GM18508 (cell line): ENCODE measurements around the gene DPYSL4.

ENCODE experiments used
- ATAC-seq: cut with Tn5 transposase; IDR thresholded peaks from one replicate; pipeline ENCODE4 v1.9.1; 2021; ENCODE audit warnings: moderate number of reproducible peaks; ENCODE audit not compliant: insufficient read depth, unreplicated experiment

DPYSL4 gene

DNA sequence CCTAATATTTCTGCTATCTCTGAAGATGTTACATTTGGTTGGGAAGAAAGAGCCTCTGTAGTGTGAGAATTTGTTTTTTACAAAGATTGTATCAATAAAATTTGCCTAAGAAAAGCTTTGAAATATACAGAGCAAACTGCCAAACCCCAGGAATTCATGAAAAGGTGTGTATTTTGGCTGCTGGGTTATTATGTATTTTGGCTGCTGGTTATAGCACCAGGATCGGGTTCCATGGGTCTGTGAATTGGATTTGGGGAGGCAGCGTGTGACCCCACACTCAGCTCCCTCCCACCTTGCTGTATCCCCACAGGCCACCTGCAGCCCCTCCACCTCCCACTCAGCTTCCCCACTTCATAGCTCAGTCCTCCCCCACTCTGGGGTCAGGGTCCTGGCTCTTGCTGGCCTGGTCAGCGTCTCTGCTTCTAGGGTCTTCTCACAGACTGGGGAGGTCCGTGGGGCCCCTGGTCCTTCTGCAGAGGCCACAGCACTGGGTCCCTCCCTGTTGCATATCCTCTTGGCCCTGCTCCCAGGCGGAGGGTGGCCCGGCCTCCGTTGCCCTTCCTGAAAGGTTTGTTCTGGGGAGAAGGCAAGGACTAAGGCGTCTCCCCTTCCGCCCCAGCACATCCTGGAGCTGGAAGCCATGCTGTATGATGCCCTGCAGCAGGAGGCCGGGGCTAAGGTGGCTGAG, 24.0 kb upstream of the DPYSL4 start:
- ATAC-seq: no peak

DNA sequence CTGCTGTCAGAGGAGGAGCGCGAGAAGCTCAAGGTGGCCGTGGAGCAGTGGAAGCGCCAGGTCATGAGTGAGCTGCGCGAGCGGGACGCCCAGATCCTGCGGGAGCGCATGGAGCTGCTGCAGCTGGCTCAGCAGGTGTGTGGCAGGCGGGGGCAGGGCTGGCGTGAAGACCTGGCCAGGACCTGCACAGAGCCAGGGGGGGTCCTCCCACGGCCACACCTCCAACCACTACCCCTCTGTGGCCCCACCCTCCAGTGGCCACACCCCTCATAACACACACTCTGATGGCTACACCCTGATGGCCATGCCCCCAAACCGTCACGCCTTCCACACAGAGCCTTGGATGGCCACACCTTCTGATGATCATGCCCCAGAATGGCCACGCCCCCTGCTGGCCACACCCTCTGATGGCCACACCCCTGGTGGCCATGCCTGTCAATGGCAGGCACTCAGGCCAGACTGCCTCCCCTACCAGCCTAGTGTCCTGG, 23.4 kb upstream of the DPYSL4 start:
- no peak for ATAC-seq

DNA sequence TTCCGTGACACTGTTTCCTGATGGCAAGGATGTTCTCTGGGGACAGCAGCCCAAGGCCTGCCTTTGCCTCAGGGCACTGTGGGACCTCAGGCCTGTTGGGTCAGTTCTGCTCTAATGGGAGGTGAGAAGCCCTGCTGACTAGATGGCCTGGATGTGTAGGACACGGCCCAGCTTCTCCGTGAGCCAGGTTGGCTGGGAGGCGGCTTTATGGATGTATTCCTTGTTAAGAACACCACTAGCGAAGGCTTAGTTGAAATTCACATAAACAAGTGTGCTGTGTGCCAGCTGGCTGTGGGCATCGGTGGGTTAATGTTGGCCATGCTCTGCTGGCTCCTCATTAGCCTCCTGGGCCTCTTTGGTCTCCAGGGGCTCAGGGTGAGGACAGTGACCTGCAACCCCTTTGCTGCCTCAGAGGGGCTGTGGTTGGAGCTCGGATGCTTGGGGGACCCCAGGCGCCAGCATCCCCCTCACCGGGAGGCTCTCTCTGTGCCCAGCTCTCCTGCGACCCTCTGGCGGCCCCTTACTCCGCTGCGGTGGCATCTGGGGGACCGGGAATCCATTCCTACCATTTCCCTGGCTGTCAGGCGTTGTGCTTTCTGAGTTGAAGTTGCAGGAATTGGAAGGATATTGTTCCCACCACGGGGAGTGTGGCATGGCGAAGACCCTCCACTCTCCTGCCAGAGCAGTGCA, 22.8 kb upstream of the DPYSL4 start:
- ATAC-seq: no peak

DNA sequence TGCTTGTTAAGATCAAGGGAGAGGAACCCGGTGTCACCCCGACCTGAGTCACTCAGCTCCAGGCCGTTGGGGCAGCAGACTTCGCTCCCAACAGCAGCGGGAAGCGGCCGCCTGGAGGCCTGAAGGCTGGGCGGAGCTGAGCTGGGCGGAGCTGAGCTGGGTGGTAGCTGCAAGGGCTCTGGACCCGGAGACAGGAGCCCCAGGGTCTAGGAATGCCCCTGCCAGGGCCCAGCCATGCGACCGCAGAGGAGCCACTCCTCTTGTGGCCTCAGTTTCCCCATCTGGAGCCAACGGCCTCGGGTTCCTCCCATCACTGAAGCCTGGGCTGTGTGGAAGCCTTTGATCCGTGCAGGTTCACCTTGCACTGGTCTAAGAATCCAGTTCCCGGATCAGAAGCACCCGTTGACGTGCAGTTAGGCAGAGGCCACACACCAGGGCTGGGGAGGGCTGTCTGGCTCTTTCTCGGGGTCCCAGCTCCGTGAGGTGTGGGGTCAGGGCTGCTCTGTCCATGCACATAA, 21.9 kb upstream of the DPYSL4 start:
- no peak for ATAC-seq

DNA sequence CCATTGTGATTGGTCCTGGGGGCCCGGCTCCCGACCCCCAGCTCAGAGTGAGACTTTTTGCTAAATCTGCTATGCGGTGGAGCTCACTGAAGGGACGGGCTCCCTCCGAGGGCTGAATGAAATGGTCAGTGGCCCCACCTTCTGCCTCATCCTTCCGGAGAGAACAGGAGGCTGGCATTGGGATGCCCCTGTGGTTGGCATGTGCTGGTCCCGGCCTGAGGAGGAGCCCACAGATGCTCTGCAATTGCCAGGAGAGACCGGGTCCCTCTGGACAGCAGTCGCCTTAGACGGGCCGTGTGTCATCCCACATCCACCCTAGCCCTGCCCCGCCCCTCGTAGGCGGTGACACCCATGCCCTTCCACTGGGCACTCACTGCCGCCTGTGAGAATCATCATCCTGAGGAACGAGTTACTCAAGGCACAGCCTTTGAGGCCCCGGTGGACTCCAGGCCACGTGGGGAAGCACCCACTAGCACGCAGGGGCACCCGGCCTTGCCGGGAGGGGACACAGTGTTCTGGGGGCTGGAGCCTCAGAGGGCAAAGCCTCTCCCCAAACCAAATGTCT, 21.2 kb upstream of the DPYSL4 start:
- no peak for ATAC-seq

DNA sequence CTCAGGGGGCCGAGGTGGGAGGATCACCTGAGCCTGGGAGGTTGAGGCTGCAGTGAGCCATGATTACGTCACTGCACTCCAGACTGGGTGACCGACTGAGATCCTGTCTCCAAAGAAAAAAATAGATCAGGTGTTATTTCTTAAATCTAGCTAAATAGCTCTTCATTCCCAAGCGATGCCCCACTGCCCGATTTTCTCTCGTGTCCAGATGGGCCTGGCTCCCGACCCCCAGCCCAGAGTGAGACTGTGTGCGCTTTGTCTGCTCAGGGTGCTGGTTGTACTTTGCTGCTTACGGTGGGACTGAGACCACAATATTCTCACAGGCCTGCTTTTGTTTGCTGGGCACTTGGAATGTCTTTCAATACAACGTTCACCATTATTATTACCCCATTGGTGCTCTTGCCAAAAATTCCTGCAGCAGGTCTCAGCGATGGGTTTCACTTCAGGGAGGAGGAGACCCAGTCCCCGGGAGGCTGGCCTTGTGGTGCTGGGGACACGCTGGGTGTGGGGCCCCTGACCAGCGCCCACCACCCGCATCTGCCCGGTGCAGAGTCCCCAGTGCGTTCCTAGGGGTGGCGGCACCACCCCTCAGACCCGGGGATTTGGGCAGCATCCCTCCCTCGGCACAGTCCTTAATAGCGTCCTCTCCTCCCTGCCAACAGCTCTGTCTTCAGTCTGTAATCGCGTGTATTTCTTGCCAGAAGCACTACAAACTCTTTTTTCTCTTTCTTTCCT, 20.4 kb upstream of the DPYSL4 start:
- ATAC-seq: no peak

DNA sequence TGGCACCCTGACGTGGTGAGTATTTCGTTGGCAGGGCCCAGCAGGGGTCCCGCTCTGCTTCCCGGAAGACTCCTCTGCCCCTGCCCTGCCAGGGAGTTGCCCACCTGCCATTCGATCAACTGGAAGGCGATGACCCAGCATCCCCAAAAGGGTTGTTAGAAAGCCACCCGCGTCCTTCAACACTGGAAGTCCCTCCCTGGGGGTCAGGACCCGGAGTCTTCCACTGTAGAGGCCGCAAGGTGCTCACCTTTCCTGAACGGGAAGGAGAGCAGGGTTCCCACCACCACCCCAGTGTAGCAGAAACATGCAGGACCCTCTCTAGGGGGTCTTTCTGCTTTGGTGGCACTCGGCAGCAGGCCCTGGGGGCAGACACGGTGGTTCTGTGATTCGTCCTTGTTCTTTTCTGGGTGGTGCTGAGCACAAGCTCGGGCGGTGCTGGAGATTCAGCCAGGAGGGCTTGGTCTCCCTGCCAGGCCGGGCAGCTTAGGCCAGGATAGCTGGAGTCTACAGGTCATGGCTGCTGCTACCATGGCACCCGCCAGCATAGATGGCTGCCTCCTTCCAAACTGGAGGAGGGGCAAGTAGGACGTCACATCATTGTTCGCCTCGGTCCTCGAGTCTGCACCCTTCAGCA, 19.6 kb upstream of the DPYSL4 start:
- ATAC-seq: no peak

DNA sequence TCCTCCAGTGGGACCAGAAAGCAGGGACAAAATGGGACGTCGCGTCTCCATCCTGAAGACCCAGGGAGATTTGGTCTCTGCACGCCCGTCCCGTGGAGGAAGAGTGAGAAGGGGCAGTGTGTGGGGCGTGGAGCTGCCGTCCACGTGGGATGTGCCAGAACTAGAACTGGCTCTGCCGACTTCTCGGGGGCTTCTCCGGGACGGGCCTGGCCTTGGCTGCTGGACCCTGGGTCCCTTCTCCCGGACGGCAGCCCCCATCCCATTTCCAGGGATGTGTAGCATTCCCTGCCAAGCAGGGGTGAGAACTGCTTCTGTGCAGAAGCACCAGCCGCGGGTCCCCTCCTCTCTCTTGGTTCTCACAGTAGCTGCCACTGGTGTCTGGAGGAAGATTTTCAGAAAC, 18.8 kb upstream of the DPYSL4 start:
- ATAC-seq: no peak

DNA sequence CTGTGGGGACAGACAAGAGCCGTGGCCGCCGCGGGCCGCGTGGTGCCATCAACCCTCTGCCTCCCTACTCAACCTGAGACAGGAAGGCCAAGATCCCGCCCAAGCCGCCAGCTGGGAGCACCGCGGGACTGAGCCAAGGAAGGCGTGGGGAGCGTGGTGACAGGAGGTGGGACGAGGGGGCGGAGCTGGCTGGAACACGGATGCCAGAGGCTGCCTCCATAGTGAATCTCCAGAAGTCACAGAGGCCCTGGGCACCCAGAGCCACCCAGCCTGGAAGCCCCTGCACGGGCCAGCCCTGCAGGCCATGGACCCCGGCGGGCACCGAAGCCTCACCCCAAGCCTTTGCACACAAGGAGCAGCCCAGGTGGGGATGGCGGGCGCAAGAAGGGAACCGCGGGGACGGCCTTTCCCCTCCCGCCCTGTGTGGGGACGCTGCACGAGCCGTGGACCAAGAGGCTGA, 18.1 kb upstream of the DPYSL4 start:
- no peak for ATAC-seq

DNA sequence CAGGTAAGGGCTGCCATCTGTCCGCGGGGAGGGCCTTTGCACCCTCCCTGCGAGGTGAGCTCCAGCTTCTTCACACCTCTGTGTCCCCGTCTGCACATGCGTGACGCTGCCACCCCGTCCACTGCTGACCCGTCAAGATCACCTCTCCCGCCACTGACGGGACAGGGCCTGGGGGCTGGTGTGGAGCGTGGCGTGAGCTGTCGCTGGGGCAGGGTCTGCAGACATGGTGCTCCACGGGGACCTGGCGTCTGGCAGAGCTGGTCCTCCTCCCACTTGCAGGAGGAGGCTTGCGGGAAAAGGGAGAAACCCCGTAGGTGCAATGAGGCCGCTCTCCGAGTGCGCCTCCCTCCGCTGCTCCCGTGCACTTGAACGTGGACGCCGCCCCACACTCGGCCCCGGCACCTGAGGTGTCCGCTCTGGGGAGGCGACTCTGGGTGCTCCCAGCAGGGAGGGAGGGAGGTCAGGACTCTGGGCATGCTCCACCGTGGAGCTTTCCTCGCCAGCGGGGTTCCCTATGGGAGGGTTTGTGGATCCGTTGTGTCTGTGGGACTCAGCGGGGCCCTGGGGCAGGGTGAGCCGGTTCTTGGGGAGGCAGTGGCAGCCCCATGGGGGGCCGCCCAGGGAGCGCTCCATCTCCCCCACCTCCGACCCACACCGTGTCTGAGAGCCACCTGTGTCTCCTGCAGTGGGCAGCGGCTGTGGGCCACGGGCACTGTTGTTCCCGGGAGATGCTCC, 17.6 kb upstream of the DPYSL4 start:
- no peak for ATAC-seq

DNA sequence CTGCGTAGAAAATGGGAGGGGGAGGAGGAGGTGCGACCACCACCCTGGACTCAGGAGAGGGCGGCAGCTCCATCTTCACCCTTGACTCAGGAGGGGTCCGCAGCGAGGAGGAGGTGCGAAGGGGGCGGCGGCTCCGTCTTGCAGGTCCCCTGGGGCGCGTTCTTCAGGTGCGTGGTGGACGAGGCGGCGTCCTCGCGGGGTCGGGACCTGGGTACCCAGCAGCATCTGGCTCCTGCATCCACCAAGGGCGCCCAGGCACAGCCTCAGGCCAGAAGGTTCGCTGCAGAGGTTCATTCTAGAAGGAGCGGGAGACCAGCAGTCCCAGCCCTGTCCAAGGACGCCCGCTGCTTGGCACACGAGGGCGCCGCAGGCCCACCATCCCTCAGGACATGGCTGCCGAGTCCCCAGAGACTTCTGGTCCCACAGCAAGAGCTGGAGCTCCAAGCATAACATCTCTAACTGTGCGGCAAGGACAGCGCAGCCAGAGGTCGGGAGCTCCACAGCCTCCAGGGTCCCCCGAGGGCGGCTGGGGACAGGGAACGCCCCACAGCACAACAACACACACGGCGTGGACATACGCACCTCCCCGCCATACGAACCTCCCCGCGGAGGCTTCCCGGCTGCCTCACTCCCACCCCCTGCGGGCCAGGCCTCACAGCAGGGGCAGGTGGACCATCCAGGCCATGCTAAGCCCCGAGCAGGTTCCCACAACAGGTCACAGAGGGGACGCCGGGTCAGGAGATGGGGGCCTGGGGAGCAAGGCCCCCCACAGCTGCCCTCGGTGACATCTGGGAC, 16.8 kb upstream of the DPYSL4 start:
- ATAC-seq: no peak

DNA sequence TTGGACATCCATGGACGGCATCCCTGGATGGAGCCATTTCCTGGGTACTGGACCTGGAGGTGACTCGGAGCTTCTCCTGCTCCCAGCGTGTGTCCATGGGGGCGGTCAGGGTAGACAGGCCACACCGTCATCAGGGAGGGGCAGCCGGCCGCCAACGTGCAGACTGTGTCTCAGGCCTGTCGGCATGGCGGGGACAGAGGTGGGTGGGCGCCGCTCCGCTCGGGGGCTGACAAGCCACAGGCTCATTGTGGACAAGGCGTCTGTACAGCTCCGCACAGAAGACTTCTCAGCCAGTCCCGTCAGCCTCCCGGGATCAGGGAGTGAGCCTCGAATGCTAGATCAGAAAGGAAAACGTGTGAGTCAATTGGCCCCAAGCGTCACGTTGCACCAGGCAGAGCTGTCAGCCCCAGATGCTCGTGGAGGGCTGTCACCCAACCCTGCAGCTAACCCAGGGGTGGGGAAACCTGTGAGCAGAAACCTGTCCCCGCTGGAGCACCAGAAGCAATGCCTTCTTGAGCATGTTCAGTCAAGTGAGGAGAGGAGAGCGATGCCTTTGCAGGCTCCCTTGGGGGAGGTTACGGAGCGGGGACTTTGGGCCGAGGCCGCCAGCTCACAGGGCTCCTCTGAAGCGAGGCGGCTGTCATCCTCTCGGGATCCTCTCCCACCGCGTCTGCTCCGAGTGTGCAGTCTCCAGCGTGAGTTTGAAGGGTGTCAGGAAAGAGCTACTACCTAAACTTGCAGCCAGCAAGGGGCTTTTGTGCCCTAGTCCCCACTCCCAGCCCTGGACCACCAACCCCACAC, 16.0 kb upstream of the DPYSL4 start:
- ATAC-seq: no peak

DNA sequence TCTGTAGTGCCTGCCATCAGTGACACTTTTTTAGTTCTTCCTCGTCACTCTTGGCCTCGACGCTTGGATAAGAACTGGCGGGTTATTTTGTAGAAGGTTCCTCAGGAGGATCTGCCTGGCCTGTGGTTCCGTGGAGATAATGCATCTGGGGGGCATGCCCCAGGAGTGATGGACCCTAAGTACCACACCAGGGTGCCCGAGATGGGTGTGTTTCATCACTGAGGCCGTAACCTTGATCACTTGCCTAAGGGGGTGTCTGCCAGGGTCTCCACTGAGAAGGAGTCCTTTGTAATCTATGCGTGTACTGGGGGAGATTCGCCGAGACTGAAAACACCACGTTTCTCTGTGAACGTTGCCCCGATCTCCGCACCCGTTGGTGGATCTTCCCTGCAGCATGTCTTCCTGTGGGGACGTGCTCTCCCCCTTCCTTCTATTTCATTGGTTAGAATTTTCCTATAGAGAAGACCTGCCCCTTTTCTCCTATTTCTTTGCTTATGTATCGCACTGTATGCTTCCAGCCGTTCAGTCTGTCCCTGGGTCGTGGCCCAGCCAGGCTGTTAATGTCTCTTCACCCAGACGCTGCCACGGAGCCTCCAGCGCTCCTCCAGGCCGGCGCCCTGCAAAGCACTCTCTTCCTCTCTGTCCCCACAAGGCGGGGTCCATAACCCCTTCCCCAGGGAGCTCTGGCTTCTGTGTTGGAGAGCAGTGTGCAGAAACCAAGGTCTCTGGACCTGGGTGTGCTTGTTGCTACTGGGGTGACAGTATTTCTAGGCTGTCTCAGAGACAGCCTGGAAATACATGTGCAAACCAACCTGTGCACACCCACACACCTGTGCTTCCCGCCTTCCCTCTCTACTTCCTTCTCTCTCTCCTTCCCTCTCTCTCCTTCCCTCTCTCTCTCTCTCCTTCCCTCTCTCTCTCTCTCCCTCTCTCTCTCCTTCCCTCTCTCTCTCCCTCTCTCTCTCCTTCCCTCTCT, 14.4 kb upstream of the DPYSL4 start:
- ATAC-seq: no peak

DNA sequence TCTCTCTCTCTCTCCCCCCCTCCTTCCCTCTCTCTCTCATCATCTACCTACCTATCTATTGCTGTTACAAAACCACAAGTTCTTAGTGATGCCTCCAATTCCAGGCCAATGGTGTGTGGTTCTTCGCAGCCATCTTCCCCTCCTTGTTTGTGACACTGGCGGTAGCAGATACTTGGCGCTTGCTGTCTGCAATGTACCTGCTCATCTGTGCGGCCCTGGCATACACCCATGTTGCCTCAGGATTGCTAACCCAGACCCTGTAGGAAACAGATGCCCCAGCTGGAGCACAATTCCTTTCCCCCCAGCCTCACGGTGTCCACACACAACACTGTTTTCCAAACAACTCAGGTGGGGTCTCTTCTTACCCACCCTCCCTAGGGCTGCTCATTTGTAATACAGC, 13.6 kb upstream of the DPYSL4 start:
- ATAC-seq: no peak

DNA sequence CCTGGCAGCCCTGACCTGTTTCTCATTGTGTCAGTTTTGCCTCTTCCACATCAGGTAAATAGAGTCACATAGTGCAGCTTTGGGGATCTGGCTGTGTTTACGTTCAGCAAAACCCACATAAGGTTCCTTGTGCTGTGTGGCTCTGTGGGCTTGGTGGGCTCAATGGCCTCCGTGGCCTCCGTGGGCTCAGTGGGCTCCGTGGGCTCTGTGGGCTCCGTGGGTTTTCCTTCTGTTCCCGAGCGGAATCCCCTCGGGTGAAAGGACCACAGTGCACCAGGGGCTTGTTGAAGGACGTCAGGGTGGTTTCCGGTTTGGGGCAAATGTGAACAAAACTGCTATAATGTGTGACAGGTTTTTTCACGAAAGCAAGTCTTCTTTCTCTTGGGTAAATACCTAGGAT, 12.5 kb upstream of the DPYSL4 start:
- no peak for ATAC-seq

DNA sequence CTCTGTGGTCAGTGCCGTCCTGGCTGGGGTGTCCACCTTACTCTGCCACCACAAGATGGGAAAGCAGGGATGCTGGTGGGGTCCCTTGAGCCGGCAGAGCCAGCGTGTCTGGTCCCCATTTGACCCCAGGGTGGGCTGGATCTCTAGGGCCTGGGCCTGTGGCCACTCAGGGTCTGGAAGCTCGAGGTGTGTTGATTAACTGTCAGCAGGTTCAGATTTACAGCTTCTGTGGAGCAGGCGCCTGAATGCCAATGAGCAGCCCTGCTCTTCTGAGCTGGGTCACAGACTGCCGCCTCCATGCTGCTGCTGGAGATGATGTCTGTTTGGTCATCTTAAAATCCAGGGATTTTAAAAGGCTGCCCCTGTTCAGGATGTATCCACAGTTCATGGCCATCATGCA, 11.3 kb upstream of the DPYSL4 start:
- no peak for ATAC-seq
